ENCODE measurements around the gene GPR12. TPM values are rescaled to one million over a fixed set of nuclear protein-coding genes. Genes with fewer than 3 reads are reported as not detected.

The GPR12 gene, protein sequence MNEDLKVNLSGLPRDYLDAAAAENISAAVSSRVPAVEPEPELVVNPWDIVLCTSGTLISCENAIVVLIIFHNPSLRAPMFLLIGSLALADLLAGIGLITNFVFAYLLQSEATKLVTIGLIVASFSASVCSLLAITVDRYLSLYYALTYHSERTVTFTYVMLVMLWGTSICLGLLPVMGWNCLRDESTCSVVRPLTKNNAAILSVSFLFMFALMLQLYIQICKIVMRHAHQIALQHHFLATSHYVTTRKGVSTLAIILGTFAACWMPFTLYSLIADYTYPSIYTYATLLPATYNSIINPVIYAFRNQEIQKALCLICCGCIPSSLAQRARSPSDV
- not detected for total RNA-seq

DNA sequence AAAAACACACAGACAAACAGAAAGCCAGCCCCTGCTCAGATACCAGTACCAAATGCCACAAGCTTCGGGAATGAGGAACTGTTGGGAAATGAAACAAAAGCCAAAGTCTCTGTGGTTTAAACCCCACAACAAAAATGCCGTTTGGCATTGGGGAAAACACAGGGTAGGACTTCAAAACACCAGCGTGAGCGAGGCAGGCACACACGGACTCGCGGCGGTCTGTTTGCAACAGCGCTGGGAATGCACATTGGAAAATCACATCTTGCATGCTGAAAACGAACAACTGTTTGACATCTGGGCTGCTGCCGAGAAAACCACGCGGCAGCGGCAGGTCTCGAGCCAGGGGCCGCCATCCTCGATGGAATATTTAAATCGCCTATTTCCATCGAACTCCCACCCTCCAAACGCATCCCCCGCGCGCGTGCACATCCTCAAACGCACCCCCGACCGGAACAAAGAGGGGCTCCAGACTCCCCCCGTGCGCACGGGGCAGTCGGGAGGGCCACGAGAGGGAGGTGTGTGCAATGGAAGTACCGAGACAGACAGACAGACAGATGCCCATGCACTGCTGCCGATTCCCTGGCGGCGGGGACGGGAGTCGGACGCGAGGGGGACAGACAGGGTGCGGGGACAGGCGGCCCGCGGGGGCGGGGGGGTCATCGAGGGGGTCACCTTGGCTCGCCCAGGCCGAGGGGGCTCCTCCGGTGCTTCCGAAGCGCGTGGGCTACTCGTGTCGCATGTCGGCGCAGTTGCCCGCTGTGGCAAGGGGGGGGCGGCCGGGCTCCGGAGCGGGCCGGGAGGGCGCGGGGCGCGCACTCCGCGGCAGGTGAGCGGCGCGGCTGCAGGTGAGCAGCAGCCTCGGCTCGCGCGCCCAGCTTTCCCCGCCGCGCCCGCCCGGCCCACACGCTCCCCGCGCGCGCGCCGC, at the start of gene GPR12:
GPR12 (minus strand) TSS at position 880 of the 925 bp plus-strand sequence. CDS start 959 bp downstream, outside the sequence.
- ATAC-seq = peak in 1 of 2 donors; percentile 40

DNA sequence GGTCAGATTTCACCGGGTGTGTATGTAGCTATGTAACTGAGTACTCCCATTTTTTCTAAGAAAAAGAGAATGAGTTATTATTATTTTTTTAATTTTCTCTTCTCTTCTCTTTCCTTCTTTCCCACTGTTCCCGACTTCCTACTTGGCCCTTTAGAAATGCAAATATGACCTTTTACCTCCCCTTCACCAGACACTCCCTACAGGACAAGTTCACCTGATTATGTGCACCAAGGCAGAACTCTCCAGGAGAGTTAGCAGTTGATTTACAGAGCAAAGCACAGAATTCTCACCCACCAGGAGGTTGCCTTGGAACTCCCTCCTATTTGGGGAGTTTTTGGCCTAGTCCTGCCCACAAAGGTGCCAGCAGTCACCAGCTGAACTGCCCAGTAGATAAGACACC, 49.5 kb upstream of the GPR12 start:
- H3K36me3 Mint-ChIP-seq = no peaks in the 10 kb centered on the region
- ATAC-seq (no peak), DNase-seq (ENCODE audit: low spot score in 2 of 2) (no peak)
- H3K27ac Mint-ChIP-seq = no peak overlapping the region
- no peaks in the 10 kb centered on the region for H3K9me3 Mint-ChIP-seq

More for the DNA sequence above, at the start of gene GPR12:
- Mint-ChIP-seq H3K36me3 (peaks cover 0 to 20% of the 10 kb centered on the region in 2 donors), H3K27ac (no peak within 1 kb of the TSS), H3K9me3 (no peaks in the 10 kb centered on the region)
- DNase-seq (ENCODE audit: low spot score in 2 of 2) = no peak

DNA sequence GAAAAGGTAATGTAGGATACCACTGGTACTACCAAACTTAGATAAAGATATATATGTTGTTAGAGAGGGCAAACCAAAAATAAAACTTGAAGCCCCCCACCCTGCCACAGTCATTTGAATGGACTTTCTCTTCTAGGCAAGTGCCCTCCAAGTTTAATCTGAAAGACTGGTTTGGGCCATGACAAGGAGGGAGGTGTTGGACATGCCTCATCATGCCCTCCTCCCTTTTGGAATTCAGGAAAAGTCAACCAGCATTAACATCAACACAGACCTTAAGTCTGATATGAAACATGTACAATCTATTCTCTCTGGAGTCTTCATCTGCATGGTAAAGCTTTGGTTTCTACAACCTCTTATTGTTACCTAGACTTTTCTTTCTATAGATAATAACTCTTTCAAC, 46.3 kb upstream of the GPR12 start:
- ATAC-seq (no peak), DNase-seq (ENCODE audit: low spot score in 2 of 2) (no peak)
- Mint-ChIP-seq H3K36me3 (peaks cover 0 to 11% of the 10 kb centered on the region in 2 donors), H3K27ac (no peak overlapping the region), H3K9me3 (peaks cover 5 to 6% of the 10 kb centered on the region in 2 donors)

DNA sequence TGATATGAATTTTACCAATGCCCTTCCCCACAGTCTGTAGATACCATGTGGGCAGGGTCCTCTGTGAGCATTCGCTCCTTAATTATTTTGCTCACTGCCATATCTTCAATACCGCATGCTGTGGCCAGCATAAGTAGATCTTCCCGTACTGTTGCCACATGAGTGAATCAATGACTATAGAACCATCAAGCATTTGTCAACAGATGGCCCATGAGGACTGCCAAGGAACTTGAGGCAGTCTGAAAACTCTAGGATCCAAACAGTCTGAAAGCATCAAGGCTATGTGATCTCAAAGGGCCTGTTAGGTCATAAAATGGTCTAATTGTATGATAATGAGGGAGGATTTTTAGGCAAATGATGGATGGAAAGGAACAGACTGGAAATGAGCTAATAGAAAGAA, 27.4 kb upstream of the GPR12 start:
- H3K27ac Mint-ChIP-seq = no peak overlapping the region
- DNase-seq (ENCODE audit: low spot score in 2 of 2) (no peak), ATAC-seq (no peak)
- H3K36me3 Mint-ChIP-seq = no peaks in the 10 kb centered on the region
- no peaks in the 10 kb centered on the region for H3K9me3 Mint-ChIP-seq

DNA sequence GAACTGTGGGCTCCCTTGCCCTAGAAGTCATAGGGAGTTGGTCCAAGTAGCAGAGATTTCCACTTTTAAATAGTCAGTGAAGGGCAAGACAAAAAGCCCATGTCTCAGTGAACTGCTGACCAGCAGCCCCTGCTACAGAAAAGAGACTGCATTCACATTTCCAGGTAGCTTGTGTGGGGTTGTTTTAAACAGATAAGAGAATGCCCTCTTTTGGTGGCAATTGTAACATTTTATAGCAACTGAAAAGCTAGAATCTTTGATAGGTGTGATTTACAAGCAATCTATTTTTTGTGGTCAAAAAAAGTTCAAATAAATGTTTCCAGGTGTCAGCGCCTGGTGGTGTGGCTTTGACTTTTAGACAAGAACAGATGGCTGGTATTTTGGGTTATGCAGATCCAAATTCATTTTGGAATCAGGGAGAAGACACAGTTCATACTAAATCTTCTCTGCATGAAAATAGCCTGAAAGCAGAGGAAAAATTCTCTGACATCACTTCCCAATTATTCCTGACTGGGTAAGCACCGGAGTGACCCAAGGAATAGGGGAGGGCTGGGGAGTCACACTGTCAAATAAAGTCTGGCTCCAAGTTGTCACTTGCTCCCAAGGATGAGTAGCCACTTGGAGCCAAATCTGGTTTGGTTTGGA, 26.2 kb upstream of the GPR12 start:
- no peak overlapping the region for H3K27ac Mint-ChIP-seq
- no peak for DNase-seq (ENCODE audit: low spot score in 2 of 2)
- H3K9me3 Mint-ChIP-seq = peaks cover 0 to 6% of the 10 kb centered on the region in 2 donors
- no peak for ATAC-seq
- H3K36me3 Mint-ChIP-seq = no peaks in the 10 kb centered on the region

DNA sequence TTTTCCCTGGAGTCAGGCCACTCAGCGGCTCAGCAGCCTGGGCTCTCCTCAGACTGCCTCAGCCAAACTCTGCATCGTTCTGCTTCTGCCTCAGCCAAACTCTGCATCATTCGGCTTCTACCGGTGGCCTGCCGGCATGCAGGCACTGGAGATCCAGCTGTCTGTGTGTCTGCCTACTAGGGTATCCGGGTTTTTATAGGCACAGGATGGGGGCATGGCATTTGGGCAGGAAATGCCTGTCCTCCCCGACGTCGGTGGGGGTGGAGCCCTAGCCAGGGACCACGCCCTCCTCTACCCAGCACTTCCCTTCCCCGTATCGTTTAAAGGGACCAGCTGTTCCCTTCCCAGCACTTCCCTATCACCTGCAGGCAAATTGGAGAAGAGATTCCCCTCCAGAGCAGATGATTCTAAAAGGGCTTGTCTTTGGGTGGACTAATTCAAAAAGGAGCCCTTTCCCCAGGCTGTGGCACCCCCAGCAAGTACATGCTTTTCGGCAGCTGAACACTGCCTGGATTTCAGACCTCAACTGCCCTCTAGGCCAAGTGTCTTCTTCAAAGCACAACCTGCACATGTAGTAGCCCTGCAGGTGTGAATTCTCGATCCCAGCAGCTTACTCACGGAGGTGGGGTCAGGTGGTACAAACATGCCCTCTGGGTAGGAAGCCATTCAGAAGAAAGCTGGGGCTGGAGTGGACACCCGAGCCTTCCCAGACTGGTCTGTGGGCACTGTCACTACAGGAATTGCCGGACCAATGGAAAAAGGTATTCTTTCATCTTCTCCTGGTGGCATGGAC, 25.4 kb upstream of the GPR12 start:
- peak; percentile 86 to 92 for ATAC-seq
- Mint-ChIP-seq H3K9me3 (peaks cover 0 to 6% of the 10 kb centered on the region in 2 donors), H3K27ac (peak overlapping the region in 1 of 2 donors; percentile 35), H3K36me3 (no peaks in the 10 kb centered on the region)
- DNase-seq (ENCODE audit: low spot score in 2 of 2) = peak in 1 of 2 donors; percentile 40

DNA sequence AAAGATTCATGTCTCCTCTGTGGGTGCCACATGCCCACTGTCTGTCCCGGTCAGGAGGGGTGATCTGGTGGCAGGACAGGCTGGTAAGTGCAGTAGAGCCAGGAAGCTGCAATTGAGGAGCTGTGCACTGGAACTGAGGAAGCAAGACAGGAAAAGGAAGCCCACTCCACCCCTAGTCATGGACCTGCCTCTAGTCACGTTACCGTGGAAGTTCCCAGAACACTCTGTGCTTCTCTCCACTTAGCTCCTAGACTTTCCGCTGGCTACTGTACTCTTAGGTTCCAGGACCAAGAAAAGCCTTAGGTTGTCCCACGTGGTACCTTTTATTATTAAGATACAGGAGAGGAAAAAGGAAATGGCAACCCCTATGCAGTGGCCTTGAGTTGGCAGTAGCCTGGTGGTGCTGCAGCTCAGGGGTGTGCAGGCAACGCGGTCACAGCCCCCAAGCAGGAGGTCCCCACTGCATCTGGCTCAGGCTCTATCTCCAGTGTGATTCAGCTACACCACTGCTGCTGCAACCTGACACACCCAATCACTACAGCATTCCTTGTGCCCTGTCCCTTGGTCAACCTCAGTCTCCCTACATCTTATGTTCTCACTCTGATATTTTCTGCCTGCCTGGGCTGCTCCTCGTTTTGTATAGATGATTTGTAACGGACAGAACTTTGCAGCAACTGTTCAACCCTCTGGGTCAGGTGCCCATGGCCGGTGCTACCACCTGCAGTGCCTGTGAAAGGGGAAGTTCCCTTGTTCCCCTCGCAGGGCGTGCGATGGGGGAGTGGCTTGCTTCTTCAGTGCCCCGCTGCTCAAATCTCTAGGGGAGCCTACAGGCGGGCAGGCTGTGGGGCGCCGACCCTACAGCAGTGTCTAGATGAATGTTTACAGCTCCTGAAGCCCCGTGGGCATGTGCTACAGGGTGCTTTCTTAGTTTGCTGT, 24.4 kb upstream of the GPR12 start:
- Mint-ChIP-seq H3K9me3 (peaks cover 0 to 6% of the 10 kb centered on the region in 2 donors), H3K27ac (peak overlapping the region in 1 of 2 donors; percentile 35), H3K36me3 (no peaks in the 10 kb centered on the region)
- ATAC-seq (peak; percentile 30 to 50), DNase-seq (ENCODE audit: low spot score in 2 of 2) (no peak)

DNA sequence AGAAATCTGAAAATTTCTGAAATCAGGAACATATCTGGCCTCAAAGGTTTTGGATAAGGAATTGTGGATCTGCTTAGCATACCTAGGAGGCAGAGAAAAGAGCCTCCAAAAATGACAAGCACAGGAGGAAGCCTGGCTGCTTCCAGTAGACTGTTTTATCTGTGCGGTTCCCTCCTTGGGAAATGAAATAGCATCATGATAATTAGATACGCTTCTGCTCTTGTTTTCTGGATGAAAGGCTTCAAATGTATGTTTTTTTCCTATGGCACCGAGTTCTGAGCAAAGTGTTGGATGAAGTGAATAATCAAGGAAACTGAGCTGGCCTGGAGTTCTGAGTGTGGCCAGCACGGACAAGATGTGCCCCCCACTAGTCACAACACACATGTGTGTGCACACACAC, 19.8 kb upstream of the GPR12 start:
- Mint-ChIP-seq H3K9me3 (peaks cover 0 to 10% of the 10 kb centered on the region in 2 donors), H3K27ac (no peak overlapping the region), H3K36me3 (no peaks in the 10 kb centered on the region)
- no peak for ATAC-seq
- no peak for DNase-seq (ENCODE audit: low spot score in 2 of 2)

DNA sequence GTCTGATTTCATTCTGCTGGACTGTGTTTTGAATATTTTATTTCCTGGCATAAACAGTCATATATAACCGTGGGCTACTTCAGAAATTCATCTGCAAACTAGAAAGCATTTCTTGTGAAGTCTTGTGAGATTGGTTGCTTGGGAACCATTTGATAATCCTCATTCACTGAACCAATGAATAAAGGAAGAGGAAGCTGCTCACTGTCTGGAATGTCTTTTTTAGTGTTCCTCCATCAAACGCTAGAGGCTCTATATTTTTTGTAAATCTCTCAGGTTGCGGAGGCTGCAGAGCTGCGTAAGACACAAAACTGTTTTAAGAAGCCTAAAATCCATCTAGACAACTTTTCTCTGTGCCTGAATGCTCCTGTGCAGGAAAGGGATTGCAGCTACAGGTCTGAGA, 18.7 kb upstream of the GPR12 start:
- H3K9me3 Mint-ChIP-seq = peaks cover 0 to 10% of the 10 kb centered on the region in 2 donors
- no peak overlapping the region for H3K27ac Mint-ChIP-seq
- ATAC-seq = no peak
- no peak for DNase-seq (ENCODE audit: low spot score in 2 of 2)
- no peaks in the 10 kb centered on the region for H3K36me3 Mint-ChIP-seq

DNA sequence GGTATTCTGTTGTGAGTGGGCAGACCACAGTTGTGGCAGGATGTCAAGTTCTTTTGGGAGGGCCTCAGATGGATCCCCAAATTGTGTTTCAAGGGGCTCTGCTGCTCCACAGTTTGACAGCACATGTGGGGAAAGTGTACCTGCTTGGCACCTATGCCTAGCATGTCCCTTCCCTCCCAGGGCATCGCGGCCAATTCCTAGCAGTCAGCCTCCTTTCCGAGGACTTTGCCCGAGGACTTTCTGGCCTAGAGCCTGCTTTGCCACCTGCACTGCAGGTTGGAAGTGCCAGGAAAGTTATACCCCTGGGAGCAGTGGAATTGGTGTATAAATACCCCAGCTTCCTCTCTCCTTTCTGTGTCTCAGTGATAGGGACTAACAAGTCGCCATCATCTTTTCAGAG, 11.9 kb upstream of the GPR12 start:
- ATAC-seq (no peak), DNase-seq (ENCODE audit: low spot score in 2 of 2) (no peak)
- Mint-ChIP-seq H3K27ac (no peak overlapping the region), H3K9me3 (peaks cover 0 to 4% of the 10 kb centered on the region in 2 donors), H3K36me3 (no peaks in the 10 kb centered on the region)

DNA sequence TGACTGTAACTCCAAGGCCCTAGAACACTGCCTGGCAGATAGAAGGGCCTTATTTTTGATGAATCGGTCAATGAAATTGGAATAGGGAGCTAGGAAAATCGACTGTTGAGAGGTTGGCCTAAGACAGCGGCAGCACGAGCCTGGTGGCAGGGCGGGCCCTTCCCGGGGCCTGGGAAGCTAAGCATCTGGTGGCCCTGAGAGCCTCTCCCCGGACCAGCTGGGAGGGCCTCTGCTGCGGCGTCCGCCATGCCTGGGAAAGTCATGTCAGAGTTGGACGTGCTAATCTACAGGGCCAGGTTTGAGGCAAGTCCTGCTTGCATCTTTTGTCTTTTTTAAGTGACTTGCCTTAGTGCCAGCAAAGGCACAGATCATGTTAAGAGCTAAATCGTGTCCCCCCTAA, 11.2 kb upstream of the GPR12 start:
- H3K36me3 Mint-ChIP-seq = no peaks in the 10 kb centered on the region
- no peak for DNase-seq (ENCODE audit: low spot score in 2 of 2)
- peaks cover 0 to under 1% of the 10 kb centered on the region in 2 donors for H3K9me3 Mint-ChIP-seq

DNA sequence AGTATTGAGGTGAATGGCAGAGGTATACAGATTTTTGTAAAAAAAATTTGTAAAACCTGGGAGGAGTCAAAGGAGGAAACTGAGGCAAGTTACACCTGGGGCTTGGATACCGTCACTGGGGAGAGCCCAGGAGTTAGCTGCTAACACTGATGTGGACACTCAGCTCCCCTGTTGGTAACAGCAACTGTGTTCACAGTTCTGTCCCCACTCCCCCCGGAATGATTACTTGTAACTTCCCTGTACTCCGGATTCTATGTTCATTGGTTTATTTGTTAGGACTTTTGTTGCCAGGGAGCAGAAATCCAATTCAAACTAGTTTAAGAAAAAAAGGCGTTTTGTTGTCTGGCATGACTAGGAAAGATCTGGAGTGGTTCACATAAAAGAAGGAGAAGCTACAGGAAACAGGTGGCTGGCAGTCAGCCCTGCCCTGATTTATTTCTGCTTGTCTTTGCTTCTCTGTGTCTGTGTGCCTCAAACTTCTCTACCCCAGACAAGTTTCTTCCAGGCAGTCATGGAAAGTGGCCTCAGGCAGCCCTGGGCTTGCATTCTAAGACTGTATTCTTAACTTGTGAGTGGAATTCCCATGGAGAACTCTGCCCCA, 2.3 kb upstream of the GPR12 start:
- ATAC-seq (no peak), DNase-seq (ENCODE audit: low spot score in 2 of 2) (no peak)
- Mint-ChIP-seq H3K36me3 (peaks cover 0 to 20% of the 10 kb centered on the region in 2 donors), H3K27ac (no peak overlapping the region), H3K9me3 (no peaks in the 10 kb centered on the region)

More for the DNA sequence above, 11.2 kb upstream of the GPR12 start:
- H3K27ac Mint-ChIP-seq = no peak overlapping the region
- ATAC-seq = no peak

DNA sequence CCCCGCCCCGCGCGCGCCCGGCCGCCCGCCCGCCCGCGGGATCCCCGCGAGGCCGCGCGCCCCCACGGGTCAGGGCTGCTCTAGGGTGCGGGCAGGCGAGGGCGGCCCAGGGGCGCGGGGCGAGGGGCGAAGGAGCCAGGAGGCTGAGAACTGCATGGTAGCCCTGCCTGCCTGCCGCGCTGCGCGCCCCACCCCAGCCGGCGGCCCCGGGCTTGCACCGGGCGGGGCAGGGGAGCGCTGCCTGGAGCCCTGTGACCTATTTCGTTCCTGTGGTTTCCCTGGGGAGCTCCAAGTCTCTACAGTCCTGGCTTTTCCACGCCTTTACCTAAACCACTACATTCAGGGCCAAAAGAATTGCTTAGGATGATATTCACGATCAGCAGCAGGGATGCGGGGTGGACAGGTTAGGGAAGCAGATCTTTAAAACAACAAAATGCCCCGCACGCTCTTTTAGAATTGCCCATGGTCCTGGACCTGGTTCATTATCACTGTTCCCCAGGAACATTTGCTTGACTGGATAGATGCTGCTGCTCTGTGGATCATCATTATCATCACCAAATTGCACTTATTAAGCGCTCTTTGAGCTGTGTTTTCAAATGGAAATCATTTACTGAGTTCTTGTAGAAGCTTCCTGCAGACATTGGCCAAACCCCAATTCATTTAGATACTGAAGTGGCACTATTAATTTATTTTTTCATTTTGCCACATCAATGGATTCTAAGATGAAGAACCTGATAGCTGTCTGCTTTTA, 421 bp upstream of the GPR12 start:
- Mint-ChIP-seq H3K9me3 (no peaks in the 10 kb centered on the region), H3K27ac (no peak overlapping the region), H3K36me3 (peaks cover 0 to 20% of the 10 kb centered on the region in 2 donors)
- DNase-seq (ENCODE audit: low spot score in 2 of 2) (no peak), ATAC-seq (peak in 1 of 2 donors; percentile 50)

DNA sequence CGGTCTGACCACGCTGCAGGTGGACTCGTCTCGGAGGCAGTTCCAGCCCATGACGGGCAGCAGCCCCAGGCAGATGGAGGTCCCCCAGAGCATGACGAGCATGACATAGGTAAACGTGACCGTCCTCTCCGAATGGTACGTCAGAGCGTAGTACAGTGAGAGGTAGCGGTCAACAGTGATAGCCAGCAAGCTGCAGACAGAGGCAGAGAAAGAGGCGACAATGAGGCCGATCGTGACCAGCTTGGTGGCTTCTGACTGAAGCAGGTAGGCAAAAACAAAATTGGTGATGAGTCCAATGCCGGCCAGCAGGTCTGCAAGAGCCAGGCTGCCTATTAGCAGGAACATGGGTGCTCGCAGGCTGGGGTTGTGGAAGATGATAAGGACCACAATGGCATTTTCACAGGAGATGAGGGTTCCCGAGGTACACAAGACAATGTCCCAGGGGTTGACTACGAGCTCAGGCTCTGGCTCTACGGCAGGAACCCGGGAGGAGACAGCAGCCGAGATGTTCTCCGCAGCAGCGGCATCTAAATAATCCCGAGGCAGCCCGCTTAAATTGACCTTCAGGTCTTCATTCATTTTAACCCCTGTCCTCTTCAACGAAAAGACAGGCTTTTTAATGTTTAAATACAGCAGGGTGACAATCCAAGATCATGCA, 1.2 kb downstream of the GPR12 start:
- Mint-ChIP-seq H3K9me3 (no peaks in the 10 kb centered on the region), H3K36me3 (peaks cover 0 to 20% of the 10 kb centered on the region in 2 donors), H3K27ac (no peak overlapping the region)
- DNase-seq (ENCODE audit: low spot score in 2 of 2) (no peak), ATAC-seq (no peak)

All from activated naive CD4-positive, alpha-beta T cell treated with anti-CD3 and anti-CD28 coated beads, Interleukin-2, amount 50 U/mL, for 72 hours (primary cell).